Muscle of arm (tissue), 12 donors: ENCODE data around the gene RIPPLY1. TPM values are rescaled to one million over a fixed set of nuclear protein-coding genes. Genes with fewer than 3 reads are reported as not detected.
"Not testable (repeated sequence)": the region's sequence is repeated elsewhere in the genome, so short reads cannot be mapped to it uniquely, and the experiment has no call there.

Experiments used
- DNase-seq: peaks from one replicate; pipeline ENCODE4 v3.0.0-alpha.2; 2013
- polyA plus RNA-seq, 12 donors: library from polyadenylated mRNA; unstranded; fragments of 120-200 nt; gene quantifications; one replicate each; pipeline ENCODE4 v1.2.1, GENCODE V29; 2013; ENCODE audit not compliant: insufficient read length in 12 of 12

Gene RIPPLY1
- polyA plus RNA-seq, 12 donors, result 0.28 to 0.84 (median 0.59) TPM; not detected in 4

- DNase-seq, result no peak
Measured at GRCh38 chrX:106912864-106913263, 9.7 kb upstream of the RIPPLY1 start.

DNA sequence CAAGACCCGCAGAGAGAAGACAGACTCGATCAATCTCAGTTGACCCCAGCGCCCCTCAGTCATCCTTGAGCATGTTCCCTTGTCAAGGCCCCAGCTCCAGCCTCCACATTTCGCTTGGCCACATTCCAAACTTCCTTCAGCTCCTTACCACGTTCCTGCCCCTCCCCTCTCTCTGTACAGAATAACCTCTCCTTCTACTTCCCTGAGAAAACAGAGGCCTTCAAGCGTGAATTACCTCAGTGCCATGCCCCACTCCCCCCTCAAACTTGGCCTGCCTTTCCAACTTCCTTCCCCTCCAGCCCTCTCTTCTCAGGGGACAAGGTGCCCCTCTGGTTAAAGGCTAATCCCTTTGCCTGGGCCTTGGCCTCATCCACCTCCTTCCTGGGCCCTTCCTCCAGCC lies 3.2 kb upstream of the RIPPLY1 start:
- DNase-seq, result no peak

GRCh38 chrX:106905064-106905708 lies 2.0 kb upstream of the RIPPLY1 start:
- no peak for DNase-seq

- no peak for DNase-seq
Measured at GRCh38 chrX:106903856-106904528, 851 bp upstream of the RIPPLY1 start.

DNA sequence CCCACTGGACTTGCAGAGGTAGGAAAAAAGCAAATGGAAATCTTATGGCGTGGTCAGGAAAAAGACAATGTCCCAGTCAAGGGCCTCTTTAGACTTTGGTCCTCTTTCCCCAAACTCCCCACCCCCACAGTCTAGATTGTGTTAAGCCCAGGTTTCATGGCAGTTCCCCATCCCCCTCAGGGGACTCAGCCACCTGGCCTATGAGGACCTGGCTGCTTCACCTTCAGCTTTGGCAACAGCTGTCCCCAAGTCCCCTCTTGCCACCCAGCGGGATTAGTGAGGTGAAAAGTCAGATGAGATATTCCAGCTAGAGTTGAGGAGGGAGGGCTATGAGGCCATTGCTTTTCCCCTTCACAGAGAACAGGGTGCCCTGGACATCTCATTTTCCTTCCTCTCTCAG lies 457 bp downstream of the RIPPLY1 start:
- no peak for DNase-seq

DNA sequence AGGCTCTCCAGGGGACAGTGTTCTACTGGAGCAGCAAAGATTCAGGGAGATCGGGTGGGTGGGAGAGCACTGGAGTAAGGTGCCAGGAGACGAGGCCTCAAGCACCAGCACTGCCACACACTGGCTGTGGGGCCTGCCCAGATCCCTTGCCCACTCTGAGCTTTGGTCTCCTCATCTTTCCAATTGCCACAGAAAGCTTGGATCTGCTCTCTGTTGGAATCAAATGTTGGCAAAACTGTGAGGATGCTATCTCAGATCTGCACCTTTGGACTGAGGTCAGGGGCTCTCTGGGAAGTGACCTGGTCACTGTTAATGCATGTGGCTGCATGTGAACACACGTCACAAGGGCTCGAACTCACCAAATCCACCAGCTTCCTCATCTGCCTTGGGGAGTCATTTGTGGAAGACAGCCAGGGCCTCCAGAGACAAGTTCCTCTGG lies 1.3 kb downstream of the RIPPLY1 start:
- DNase-seq, result no peak

DNA sequence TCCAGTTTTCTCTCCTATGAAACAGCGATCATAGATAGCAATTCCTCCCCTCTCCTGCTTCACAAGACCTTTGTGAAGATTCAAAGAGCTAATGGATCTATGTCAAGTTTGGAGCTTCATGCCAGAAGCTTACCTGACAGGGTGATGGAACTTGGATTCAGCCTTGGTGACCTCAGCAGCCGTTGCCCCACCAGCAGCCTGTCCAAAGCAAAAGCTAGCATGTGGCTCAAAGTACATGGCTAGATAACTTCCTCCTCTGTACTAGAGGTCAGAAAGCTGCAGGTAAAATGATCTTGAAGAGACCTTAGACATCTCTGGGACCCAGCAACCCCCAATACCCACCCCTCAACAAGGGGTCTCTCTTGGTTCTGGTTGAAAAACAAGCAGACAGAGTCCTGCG lies 1.8 kb downstream of the RIPPLY1 start:
- no peak for DNase-seq

GRCh38 chrX:106899841-106900240 lies 3.3 kb downstream of the RIPPLY1 start:
- no peak for DNase-seq

- no peak for DNase-seq
Measured at GRCh38 chrX:106899276-106899675, 3.9 kb downstream of the RIPPLY1 start.

DNA sequence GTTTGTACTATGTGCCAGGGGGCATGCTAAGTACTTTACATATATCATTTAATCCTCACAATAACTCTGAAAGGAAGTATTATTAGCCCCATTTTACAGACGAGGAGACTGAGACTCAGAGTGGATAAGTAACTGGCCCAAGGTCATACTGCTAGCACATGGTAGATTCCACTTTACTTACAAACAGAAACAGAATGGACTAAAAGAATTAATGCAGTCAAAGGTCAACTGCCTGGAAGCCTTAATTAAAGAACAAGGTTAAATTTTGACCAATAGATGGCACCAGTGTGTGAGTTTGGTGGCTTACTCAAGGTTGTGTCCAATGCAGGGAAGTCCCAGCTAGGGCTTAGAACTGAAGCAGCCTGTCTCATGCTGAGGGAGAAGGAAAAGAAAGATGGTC lies 4.7 kb downstream of the RIPPLY1 start:
- no peak for DNase-seq

DNA sequence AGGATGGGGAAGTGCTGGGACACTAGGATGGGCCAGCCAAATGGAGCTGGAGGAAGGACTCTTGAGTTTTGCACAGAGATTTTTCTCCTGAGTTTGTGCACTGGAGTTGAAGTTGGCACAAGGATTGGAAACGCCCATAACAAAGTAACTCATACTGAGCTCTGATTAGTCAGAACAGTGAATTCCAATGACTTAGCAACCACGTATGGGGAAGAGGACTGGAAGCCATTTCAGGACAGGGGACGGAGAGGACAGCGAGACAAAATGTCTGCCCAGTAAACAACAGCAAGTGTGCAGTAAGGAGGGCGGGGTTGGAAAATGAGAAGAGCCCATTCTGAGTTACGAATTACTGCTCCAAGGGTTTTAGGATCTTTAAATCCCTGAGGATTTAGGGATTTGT lies 5.9 kb downstream of the RIPPLY1 start:
- DNase-seq, result no peak

- no peak for DNase-seq
Measured at GRCh38 chrX:106894978-106895452, 8.1 kb downstream of the RIPPLY1 start.

DNA sequence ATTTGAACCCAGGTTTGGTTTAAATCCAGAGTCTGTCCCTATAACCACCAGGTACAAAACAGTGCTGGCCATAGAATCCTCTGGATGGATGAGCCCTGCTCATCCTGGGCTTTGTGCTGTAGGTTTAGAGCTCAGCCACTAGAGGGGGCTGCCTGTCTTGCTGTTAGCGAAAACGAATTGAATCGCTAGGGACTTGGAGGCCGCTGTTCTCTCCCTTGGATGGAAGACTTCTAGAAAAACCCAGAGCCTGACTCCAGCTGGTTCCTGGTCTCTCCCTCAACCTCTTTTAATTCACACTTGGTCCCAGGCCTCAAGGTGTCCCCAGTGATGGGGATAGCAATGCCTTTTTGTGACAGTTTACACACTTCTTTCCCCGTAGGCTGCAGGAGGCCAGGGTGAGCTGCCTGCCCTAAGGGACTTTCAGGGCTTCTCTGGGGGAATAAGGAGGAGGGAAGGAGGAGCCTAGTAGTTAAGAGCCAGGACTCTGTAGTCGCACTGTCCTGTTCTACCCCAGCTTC lies 8.7 kb downstream of the RIPPLY1 start:
- peak; percentile 53 for DNase-seq

- no peak for DNase-seq
Measured at GRCh38 chrX:106891762-106892460, 11.2 kb downstream of the RIPPLY1 start.

DNA sequence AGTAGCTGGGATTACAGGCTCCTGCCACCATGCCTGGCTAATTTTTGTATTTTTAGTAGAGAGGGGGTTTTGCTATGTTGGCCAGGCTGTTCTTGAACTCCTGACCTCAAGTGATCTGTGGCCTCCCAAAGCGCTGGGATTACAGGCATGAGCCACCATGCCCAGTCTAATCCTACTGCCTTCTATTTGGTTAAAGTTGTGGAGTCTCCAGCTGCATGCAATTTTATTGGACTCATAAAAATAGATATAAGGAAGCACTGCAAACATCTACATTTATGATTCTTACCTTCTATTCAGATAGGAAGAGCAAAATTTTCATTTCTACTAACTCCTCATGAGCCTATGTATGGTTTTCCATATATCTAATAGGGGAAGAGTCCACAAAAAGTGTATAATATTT lies 13.7 kb downstream of the RIPPLY1 start:
- DNase-seq, result no peak

- no peak for DNase-seq
Measured at GRCh38 chrX:106875151-106875550, 28.0 kb downstream of the RIPPLY1 start.

- no peak for DNase-seq
Measured at GRCh38 chrX:106874075-106874474, 29.1 kb downstream of the RIPPLY1 start.

GRCh38 chrX:106872796-106873195 lies 30.3 kb downstream of the RIPPLY1 start:
- DNase-seq, result not testable (repeated sequence)

- DNase-seq, result no peak
Measured at GRCh38 chrX:106863697-106864096, 39.4 kb downstream of the RIPPLY1 start.

DNA sequence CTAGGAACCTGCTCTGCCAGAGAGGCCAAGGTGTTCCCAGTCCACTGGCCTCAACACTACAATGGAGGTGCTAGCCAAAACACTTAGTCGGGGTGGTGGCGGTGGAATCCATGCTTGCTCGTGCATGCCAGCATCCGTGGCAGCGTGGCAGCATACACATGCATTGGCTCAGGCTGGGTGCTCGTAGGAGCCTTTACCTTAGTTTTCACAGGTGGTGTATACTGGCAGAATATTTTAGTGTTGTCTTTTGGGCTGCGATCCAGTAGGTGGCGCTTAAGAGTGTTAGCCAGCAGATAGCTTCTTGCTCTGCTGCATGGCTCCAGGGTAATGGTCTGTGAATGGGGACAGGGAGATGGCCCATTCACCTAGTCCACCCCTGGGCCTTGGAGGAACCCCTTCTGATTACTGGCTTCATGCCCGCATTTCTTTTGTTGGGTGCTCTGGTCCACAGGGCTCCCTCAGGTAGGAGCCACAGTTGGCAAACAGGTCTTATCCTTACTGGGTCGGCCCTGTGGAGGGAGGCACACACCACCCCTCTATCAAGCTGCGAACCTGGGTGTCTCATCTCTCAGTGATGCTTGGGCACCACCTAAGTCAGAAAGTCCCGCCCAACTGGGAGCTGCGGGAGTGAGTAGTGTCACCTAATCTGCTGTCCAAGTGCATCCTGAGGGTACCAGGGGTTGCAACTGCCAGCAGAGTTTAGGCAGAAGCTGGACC lies 40.0 kb downstream of the RIPPLY1 start:
- DNase-seq, result no peak
